Heart left ventricle (tissue), 13 donors: ENCODE results near the gene CX3CL1.

Experiments used
- CTCF ChIP-seq, 12 donors: fragments of 200-600 bp; sonication (generic) in 4 of 12; IDR thresholded peaks; one replicate each; pipeline versions ENCODE4 v1.5.0 to v1.8.0; 2018 to 2022; ENCODE audit warnings: antibody characterized with exemption in 12 of 12, mild to moderate bottlenecking in 5 of 12
- POLR2A ChIP-seq, 2 donors: fragments of 450-650 bp; IDR thresholded peaks; one replicate each; pipeline ENCODE4 v1.6.1; 2017; ENCODE audit warnings: antibody characterized with exemption in 2 of 2, mild to moderate bottlenecking in 2 of 2, moderate library complexity in 2 of 2
- donor health status: ischemic (EF 13 %, LVEDD 7.1; RV severe dilation, severe dysfunction).
- donor health status: DM: no; HTN: yes; CAD: no.
- donor health status: DM: no; HTN: no; CAD: no.
- donor health status: ischemic (EF 25% LVEDD 6.9; RV normal size, moderate dysfunction).
- donor health status: ischemic (EF 25% LVEDD 5.7; RV mildly dilated, moderate dysfunction).
- donor health status: ischemic (EF 35%, LVEDD 5.7; RV mildly dilated, moderate dysfunction).
- donor health status: nonischemic (EF 11% LVEDD 7.7; RV severe dilation, severe dysfunction).
- donor health status: DM: yes; HTN: yes; CAD: no.
- donor health status: PGD.
- donor health status: ischemic (EF 29% LVEDD 5.4; RV normal size, mild dysfunction).
- donor health status: nonischemic (EF 23%, LVEDD 6.1; RV moderate dilation, normal function).

GRCh38 chr16:57388359-57389086 is 16.2 kb downstream of the CX3CL1 start:
- TF ChIP-seq CTCF (IDR thresholded peaks at IDR 0.05) (no peak), POLR2A (IDR thresholded peaks at IDR 0.05) (no peak)
